Mesothelial cell of epicardium (in vitro differentiated cells): ENCODE measurements around the gene NSF. TPM values are rescaled to one million over a fixed set of nuclear protein-coding genes. Genes with fewer than 3 reads are reported as not detected.

ENCODE experiments used
- DNase-seq, 2 experiments: peaks; one replicate each; pipeline ENCODE4 v3.0.0; 2021; ENCODE audit warnings: low spot score in 2 of 2; ENCODE audit not compliant: unreplicated experiment in 2 of 2
- H3K27ac Mint-ChIP-seq: 2 replicates; pipeline ENCODE4 v1.8.0; 2021; ENCODE audit warnings: mixed read lengths
- H3K27me3 Mint-ChIP-seq: 2 replicates; pipeline ENCODE4 v1.8.0; 2021; ENCODE audit warnings: low read depth, mixed read lengths
- H3K36me3 Mint-ChIP-seq: 2 replicates; pipeline ENCODE4 v1.8.0; 2021; ENCODE audit warnings: mixed read lengths
- H3K4me1 Mint-ChIP-seq: 2 replicates; pipeline ENCODE4 v1.8.0; 2021; ENCODE audit warnings: mixed read lengths
- H3K4me3 Mint-ChIP-seq: 2 replicates; pipeline ENCODE4 v1.8.0; 2021; ENCODE audit warnings: mild to moderate bottlenecking, moderate library complexity, mixed read lengths
- H3K9me3 Mint-ChIP-seq: 2 replicates; pipeline ENCODE4 v1.8.0; 2021; ENCODE audit warnings: mixed read lengths
- total RNA-seq: library from RNA; stranded (reverse); gene quantifications from 3 replicates; pipeline ENCODE4 v1.2.1, GENCODE V29; 2021
- TF ChIP-seq, protein P1 (sequence below): fragments of 200-600 bp; sonication (generic); IDR thresholded peaks from one replicate; pipeline ENCODE4 v1.5.0; 2021; ENCODE audit warnings: antibody characterized with exemption; ENCODE audit not compliant: unreplicated experiment

The NSF gene
- total RNA-seq, 1 donor from 2014 or later = 32.8 TPM

DNA sequence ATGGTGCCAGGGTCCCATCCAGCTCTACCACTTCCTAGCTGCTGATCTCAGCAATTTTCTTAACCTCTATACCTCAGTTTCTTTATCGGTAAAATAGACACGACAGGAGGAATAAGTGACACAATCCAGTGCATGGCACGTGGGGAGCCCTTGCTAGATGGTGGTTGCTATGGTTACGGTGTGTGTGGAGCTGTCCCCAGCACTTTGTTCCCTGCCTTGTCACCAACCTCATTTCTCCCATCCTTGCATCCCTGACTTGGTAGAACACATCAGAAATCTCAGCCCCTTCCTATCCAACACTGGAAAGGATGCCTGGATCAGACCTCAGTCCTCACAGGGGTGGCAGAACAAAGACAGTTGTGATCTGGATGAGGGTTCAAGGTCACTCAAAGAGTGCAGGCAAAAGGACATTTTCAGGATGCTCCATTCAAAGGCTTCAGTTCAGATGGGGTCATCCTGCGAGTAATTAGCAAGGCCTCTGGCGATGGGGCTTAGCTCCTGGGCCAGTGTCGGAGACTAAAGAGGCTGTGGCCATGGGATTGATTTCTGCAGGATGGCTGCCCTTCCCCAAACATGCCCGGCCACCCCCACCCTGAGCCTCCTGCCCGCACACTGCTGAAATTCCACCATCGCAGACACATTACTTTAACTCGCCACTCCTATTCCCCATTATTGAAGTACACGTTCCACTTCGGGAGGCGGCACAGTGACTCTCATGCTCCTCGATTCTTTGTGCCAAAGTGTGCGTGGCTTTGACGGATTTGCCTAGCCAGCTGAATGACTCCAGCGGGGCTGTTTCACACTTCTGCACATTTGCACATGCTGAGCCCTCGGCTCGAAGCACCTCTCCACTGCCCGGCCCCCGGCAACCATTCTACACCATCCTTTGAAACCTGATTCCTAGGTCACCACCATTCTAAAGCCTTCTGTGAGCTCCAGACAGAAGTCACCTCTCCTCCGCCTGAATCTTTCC lies 187.8 kb downstream of the NSF start:
- Mint-ChIP-seq H3K9me3 (no peaks in the 10 kb centered on the region), H3K4me1 (peaks cover 37% of the 10 kb centered on the region), H3K27me3 (no peaks in the 10 kb centered on the region), H3K36me3 (peaks cover 6% of the 10 kb centered on the region), H3K27ac (peak overlapping the region; percentile 41), H3K4me3 (no peak overlapping the region)
- no peak for DNase-seq
- TF ChIP-seq, protein P1, sequence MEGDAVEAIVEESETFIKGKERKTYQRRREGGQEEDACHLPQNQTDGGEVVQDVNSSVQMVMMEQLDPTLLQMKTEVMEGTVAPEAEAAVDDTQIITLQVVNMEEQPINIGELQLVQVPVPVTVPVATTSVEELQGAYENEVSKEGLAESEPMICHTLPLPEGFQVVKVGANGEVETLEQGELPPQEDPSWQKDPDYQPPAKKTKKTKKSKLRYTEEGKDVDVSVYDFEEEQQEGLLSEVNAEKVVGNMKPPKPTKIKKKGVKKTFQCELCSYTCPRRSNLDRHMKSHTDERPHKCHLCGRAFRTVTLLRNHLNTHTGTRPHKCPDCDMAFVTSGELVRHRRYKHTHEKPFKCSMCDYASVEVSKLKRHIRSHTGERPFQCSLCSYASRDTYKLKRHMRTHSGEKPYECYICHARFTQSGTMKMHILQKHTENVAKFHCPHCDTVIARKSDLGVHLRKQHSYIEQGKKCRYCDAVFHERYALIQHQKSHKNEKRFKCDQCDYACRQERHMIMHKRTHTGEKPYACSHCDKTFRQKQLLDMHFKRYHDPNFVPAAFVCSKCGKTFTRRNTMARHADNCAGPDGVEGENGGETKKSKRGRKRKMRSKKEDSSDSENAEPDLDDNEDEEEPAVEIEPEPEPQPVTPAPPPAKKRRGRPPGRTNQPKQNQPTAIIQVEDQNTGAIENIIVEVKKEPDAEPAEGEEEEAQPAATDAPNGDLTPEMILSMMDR = no peak

DNA sequence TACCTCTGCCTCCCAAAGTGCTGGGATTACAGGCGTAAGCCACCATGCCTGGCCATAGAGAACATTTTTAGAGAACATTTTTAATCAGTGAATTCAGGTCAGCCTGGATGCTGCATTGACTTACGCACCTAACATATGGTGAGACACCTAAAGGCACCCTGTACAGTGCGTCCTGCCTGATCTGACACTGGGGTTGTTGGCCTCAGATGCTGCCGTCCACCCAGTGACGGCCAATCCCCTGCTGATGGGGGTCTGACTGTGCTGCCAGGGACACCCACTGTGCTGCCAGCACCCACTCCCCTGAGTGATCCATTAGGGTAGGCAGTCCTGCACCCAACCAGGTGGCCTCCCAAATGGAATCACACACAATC lies 189.5 kb downstream of the NSF start:
- H3K27me3 Mint-ChIP-seq = no peaks in the 10 kb centered on the region
- DNase-seq = no peak
- no peaks in the 10 kb centered on the region for H3K9me3 Mint-ChIP-seq
- H3K27ac Mint-ChIP-seq = peak overlapping the region; percentile 11
- no peak overlapping the region for H3K4me3 Mint-ChIP-seq
- TF ChIP-seq, protein P1 = no peak
- H3K4me1 Mint-ChIP-seq = peaks cover 37% of the 10 kb centered on the region
- peaks cover 6% of the 10 kb centered on the region for H3K36me3 Mint-ChIP-seq

DNA sequence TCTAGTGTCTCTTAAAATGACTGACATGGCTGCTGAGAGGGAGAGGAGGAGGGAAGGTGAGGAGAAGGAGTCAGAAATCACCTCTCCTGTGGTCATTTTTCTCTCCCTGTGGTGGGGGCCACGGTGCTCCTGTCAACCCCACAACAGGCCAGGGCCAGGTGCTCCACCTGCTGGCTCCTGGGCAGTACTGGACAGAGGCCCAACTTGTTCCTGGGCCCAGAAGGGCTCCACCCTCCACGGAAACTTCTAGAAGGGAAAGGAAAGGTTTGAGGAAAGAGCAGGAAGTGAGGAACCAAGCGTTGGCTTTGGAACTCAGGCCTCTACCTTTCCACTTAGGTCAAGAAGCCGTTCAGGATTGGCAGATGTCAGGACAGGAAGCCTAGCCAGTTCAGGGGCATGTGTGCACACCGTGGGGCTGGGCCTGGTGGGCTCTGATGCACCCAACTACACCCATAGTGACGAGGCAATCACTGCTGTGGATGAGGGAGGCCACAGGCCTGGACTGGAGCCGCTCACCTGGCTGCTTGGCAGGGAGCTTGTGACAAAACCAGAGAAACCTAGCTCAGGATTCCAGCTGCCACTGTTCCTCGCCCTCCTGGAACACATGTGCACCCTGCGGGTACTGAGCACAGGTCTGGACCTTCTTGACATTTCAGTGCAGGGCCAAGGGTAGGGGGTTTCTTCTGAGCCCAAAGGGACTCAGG lies 191.9 kb downstream of the NSF start:
- Mint-ChIP-seq H3K36me3 (peaks cover 2% of the 10 kb centered on the region), H3K4me3 (no peak overlapping the region), H3K4me1 (peaks cover 57% of the 10 kb centered on the region), H3K27me3 (no peaks in the 10 kb centered on the region), H3K27ac (peak overlapping the region; percentile 82), H3K9me3 (no peaks in the 10 kb centered on the region)
- TF ChIP-seq, protein P1 = peak; percentile 20
- no peak for DNase-seq

DNA sequence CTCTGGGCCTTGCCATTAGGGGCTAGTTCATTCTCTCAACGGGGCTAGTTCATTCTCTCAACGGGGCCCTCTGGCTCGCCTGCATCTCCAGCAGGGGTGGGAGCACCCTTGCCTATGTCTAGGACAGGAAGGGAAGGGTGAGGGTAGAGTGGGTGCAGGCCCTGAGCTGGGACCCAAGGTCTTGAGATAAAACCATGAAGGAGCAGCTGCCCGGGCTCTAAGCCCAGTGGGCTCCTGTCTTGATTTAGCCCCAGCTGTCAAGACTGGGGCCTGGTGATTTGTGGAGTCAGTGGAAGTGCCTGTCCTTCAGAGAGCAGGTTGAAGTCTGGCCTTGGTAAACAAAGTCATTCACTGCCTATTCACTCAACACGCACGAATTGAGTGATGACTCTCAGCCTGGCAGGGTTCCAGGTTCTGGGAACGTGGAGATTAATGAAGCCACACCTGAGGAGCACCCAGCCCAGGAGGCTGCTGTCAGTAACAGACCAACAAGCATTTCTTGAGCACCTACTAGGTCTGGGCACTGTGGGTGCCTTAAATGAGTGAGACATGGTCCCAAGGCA lies 192.6 kb downstream of the NSF start:
- H3K27me3 Mint-ChIP-seq = no peaks in the 10 kb centered on the region

DNA sequence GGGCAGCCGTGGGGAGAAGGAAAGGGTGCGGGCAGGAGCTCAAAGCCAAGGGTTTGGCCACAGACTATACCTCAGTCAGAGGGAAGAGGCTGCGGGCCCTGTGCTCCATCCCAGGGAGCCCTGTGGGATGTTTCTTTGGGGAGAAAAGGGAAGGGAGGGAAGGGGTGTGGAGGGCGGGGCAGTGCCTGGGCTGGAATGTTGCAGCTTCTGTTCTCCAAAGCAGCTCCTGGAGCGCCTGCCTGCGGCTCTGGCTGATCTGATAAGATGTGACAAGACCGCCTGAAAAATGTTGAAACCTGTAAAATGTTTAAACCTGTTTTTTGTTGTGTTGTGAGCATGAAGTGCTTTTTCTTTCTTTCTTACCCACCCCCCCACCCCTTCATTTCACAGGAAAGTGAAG lies 195.2 kb downstream of the NSF start:
- Mint-ChIP-seq H3K27ac (peak overlapping the region; percentile 97), H3K4me1 (peaks cover 69% of the 10 kb centered on the region), H3K9me3 (no peaks in the 10 kb centered on the region), H3K4me3 (no peak overlapping the region), H3K36me3 (peaks cover 19% of the 10 kb centered on the region), H3K27me3 (no peaks in the 10 kb centered on the region)
- TF ChIP-seq, protein P1 = no peak
- DNase-seq = peak in 1 of 2 experiments; percentile 61

More for the DNA sequence above, 192.6 kb downstream of the NSF start:
- H3K27ac Mint-ChIP-seq = peak overlapping the region; percentile 55
- H3K4me3 Mint-ChIP-seq = no peak overlapping the region
- no peak for DNase-seq
- TF ChIP-seq, protein P1 = no peak
- peaks cover 2% of the 10 kb centered on the region for H3K36me3 Mint-ChIP-seq
- H3K4me1 Mint-ChIP-seq = peaks cover 59% of the 10 kb centered on the region
- no peaks in the 10 kb centered on the region for H3K9me3 Mint-ChIP-seq
